AG04450 (cell line): ENCODE measurements around the gene IGFLR1. TPM values are rescaled to one million over a fixed set of nuclear protein-coding genes. Genes with fewer than 3 reads are reported as not detected.

ENCODE experiments used
- CTCF ChIA-PET: fragments of 300-600, 350-600 bp; formaldehyde crosslinking; extraction: SDS; loops from one replicate; lab custom pipeline; 2022; ENCODE audit warnings: antibody characterized with exemption, inconsistent platforms; lab: Charles Lee
- POLR2A ChIA-PET: fragments of 350-600 bp; formaldehyde crosslinking; extraction: SDS; loops from one replicate; lab custom pipeline; 2021; ENCODE audit warnings: antibody characterized with exemption, inconsistent platforms; lab: Yijun Ruan, JAX
- DNase-seq: peaks from one replicate; pipeline ENCODE4 v3.0.0-alpha.2; 2011; ENCODE audit warnings: low read depth, low spot score
- H3K27ac ChIP-seq: one replicate; pipeline ENCODE4 v1.5.1; 2012; ENCODE audit warnings: low read depth, low read length, control low read depth
- H3K27me3 ChIP-seq: one replicate; pipeline ENCODE4 v1.6.0; 2012; ENCODE audit warnings: low read length; ENCODE audit not compliant: control insufficient read depth, insufficient read depth
- H3K4me3 ChIP-seq: 2 replicates; pipeline ENCODE4 v1.5.1; 2011; ENCODE audit warnings: mild to moderate bottlenecking, low read depth, low read length, control low read depth
- H3K9me3 ChIP-seq: 2 replicates; pipeline ENCODE4 v1.5.1; 2012; ENCODE audit warnings: low read length; ENCODE audit not compliant: control insufficient read depth, insufficient read depth
- CTCF ChIP-seq: IDR thresholded peaks from 2 replicates; pipeline ENCODE4 v1.5.1; 2011; ENCODE audit warnings: low read depth, low read length, control low read depth, inconsistent platforms
- polyA plus RNA-seq: library from polyadenylated mRNA; depleted of rRNA; stranded (reverse); fragments of >200 nt; gene quantifications from 2 replicates; pipeline ENCODE4 v1.2.3, GENCODE V29; 2011

IGFLR1 gene
- polyA plus RNA-seq, 1 experiment = 1.3 TPM

- DNase-seq = no peak
- H3K4me3 ChIP-seq = no peak overlapping the region
- H3K27me3 ChIP-seq = no peaks in the 10 kb centered on the region
- POLR2A ChIA-PET = no interaction called here
- CTCF ChIA-PET = interaction anchor here (1.0 kb wide), 1 partner anchor 38 kb away, joined by 3 read pairs; no protein-coding TSS in a partner anchor
- no peak for TF ChIP-seq CTCF
- H3K9me3 ChIP-seq = no peaks in the 10 kb centered on the region; the same call in 1 of the 2 replicates
- no peak overlapping the region for H3K27ac ChIP-seq
These were observed 11.9 kb downstream of the IGFLR1 start for GRCh38 chr19:35730326-35730725.

- Histone ChIP-seq H3K27ac (no peak overlapping the region), H3K4me3 (no peak overlapping the region), H3K27me3 (no peaks in the 10 kb centered on the region), H3K9me3 (no peaks in the 10 kb centered on the region; the same call in 1 of the 2 replicates)
- ChIA-PET CTCF (interaction anchor here (1.0 kb wide), 1 partner anchor 37 kb away, joined by 3 read pairs; no protein-coding TSS in a partner anchor), POLR2A (no interaction called here)
- DNase-seq = no peak
- TF ChIP-seq CTCF = no peak
These were observed 12.5 kb downstream of the IGFLR1 start for GRCh38 chr19:35729763-35730162.

GRCh38 chr19:35729021-35729420 lies 13.2 kb downstream of the IGFLR1 start:
- Histone ChIP-seq H3K9me3 (no peaks in the 10 kb centered on the region; the same call in 1 of the 2 replicates), H3K4me3 (no peak overlapping the region), H3K27ac (no peak overlapping the region), H3K27me3 (no peaks in the 10 kb centered on the region)
- ChIA-PET CTCF (no interaction called here), POLR2A (no interaction called here)
- no peak for DNase-seq
- TF ChIP-seq CTCF = no peak

- no peaks in the 10 kb centered on the region for H3K27me3 ChIP-seq
- TF ChIP-seq CTCF = no peak
- H3K27ac ChIP-seq = no peak overlapping the region
- H3K9me3 ChIP-seq = no peaks in the 10 kb centered on the region; the same call in 1 of the 2 replicates
- no peak overlapping the region for H3K4me3 ChIP-seq
- no peak for DNase-seq
- ChIA-PET CTCF (interaction anchor here (0.6 kb wide), 1 partner anchor 206 kb away, joined by 4 read pairs; no protein-coding TSS in a partner anchor), POLR2A (no interaction called here)
These were observed 14.1 kb downstream of the IGFLR1 start for GRCh38 chr19:35727956-35728706.
